HG03039 (cell line): ENCODE data around the gene FAAH.

Experiments
- ATAC-seq: cut with Tn5 transposase; IDR thresholded peaks from one replicate; pipeline ENCODE4 v1.9.1; 2021; ENCODE audit warnings: mild to moderate bottlenecking, moderate library complexity; ENCODE audit not compliant: unreplicated experiment

The FAAH gene

DNA sequence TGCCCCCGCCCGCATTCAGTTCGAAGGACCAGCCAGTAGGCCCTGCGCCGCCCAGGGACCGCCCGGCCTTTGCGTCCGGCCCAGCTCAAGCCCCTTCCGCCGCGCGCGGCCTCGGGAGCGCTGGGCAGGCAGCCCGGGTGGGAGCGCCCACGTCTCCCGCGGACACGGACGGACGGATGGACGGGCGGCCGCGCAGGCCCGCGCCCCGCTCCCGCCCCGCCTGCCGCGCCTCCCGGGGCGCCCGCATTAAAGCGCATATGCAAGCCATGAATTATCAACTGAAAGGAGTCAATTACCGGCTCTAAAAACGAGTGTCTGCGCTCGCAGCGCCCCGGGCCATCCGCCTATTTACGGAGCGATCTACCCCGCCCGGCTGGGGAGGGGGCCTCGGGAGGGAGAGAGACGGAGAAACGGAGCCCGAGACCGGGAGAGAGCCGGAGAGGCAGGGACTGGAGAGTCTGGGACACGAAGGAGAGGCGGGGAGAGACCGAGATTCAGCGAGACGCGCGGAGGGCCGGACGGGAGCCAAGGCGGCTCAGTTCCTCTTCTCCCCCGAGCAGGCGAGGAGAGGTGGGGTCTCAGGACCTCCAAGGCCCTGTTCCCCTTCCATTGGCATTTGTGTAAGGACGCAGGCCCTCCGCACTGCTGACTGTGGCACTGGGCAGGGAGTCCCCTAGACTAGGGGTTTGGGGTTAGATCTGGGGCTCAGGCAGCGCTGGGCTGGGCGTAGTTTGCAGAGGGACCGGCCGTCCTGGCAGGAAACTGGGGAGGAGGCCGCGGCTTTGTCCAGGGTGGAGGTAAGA, 54.2 kb downstream of the FAAH start:
- ATAC-seq = no peak

DNA sequence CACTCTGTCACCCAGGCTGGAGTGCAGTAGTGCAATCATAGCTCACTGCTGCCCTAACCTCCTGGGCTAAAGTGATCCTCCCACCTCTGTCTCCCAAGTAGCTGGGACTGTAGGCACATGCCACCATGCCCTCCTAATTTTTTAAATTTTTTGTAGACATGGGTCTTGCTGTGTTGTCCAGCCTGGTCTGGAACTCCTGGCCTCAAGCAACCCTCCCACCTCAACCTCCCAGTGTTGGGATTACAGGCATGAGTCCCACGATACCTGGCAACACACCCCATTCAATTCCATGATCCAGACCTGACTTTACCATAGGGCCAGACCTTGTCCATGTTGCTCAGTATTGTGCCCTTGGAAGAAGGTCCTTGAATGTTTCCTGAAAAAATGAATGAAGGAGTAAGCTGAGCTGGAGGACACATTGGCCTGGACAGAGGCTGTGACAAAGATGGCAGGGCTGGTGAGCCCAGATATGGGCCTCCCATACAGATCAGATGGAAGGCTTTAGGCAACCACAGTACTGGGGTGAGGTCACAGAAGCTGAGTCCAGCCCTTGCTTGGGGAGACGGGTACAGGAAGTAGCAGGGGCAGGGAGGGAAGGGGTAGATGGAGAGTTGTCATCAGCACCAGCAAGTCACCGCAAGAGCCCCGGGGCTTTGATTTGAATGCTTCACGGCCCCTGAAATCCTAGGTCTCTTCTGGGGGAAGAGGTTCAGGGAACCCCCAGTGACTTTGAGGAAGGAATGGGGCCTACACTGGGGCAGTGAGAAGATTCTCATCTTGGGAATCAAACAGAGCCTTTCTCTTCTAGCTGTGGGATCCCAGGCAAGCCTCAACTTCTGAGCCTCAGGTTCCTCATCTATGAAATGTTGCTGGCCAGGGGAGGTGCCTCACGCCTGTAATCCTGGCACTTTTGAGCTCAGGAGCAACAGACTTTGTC, 55.4 kb downstream of the FAAH start:
- ATAC-seq = no peak

GRCh38 chr1:46450160-46450517, 56.0 kb downstream of the FAAH start:
- no peak for ATAC-seq

DNA sequence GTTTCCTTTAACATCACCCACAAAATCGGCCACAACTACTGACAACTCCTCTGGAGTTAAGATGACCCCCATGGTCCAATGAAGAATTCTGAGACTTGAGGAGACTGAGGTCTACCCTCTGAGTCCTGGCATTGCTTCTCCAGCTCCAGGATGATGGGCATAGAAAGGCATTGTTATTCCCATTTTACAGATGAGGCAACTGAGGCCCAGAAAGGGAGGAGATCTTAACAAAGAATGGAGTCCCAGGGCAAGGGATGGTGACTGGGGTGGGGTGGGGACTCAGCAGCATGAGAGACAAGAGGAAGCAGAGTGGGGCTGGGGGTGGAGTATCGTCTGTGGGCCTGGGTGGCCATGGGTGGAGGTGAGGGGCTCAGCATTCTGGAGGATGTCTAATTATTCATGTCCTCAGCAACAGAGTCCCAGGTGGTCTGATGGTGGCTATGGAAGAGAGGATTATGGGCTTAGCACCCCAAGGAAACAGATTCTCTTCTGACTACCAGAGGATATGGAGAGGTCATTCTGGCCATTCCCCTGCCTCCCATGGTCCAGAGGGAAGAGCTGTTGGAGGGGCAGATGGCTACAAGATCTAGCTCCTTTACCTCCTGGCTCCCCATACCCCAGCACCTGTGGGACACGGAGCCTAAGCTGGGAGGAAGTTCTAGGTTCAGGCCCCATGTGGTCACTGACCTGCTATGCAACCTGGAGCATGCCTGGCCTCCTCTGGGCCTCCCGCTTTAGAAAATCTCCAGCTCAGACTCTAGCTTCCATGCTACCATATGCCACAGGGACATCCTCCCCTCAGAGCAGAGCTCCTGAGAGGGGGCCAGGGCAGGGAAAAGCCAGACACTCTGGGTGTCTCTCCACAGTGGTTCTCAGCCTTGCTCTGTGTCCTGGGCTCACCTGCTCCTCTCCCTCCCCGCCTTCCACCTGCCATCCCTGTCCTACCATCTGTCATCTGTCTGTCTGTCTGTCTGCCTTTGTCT, 58.1 kb downstream of the FAAH start:
- no peak for ATAC-seq

- ATAC-seq = no peak
Measured at GRCh38 chr1:46452931-46453325, 58.8 kb downstream of the FAAH start.

GRCh38 chr1:46453449-46453848, 59.3 kb downstream of the FAAH start:
- no peak for ATAC-seq

GRCh38 chr1:46455951-46456350, 61.8 kb downstream of the FAAH start:
- ATAC-seq = no peak

DNA sequence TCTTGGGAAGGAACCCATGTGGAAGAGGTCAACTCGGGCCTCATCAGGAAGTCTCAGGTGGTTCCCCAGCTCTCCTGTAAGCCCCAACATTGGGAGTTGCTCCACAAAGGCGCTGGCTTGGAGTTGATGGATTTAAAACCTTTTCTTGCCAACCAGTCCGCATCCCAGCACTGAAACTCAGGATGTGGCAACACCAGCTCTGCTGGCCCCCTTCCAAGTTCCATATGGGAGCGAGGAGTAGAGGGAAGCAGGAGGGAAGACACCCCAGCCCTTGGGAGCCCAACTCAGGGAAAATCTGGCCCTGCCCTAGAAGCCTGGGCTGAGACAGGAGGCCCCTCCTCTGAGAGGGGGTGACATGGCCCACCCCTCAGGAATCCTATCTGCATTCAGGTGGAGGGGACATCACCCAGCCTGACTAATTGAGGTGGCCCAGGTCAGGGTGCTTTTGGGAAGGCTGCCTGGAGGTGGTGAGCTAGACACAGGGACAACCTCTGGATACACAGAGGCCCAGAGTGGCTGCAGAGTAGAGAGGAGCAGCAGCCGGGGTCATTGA, 62.4 kb downstream of the FAAH start:
- no peak for ATAC-seq

DNA sequence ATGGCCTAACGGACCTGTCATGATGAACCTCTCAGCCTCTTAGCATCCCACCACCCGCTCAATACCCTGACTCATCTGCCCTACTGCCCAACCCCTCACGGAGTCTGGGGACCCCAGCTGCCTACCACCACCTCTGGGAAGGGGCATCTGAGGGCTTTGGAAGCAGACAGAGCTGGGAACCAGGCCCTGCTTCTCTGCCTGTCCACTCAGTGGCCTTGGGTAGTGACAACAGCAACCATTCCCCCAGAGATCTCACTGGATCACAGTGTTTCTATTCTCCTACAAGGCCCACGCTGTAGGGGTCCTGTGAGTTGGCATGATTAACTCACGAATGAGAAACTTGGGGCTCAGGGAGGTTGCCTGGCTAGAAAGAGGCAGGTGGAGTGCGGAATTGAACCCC, 63.1 kb downstream of the FAAH start:
- ATAC-seq = no peak

GRCh38 chr1:46458190-46458589, 64.1 kb downstream of the FAAH start:
- no peak for ATAC-seq

GRCh38 chr1:46458846-46459245, 64.7 kb downstream of the FAAH start:
- no peak for ATAC-seq

DNA sequence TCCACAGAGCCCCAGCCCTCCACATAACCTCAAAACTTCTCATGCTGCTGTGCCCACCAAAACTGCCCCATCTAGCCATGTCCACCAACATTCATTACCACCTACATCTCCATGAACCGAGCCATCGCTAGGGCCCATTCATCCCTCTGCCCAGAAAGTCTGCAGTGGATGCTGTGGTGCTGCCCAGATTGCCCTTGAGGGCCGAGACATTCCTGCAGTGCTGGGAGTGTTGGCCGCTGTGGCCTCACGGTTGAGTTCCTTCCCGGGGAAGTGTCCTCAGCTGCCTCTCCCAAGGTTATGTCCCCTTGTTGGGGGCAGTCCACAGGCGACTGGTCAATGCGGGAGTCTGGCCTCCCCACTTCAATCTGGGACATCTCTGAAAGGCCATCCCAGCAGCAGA, 65.2 kb downstream of the FAAH start:
- ATAC-seq = no peak

DNA sequence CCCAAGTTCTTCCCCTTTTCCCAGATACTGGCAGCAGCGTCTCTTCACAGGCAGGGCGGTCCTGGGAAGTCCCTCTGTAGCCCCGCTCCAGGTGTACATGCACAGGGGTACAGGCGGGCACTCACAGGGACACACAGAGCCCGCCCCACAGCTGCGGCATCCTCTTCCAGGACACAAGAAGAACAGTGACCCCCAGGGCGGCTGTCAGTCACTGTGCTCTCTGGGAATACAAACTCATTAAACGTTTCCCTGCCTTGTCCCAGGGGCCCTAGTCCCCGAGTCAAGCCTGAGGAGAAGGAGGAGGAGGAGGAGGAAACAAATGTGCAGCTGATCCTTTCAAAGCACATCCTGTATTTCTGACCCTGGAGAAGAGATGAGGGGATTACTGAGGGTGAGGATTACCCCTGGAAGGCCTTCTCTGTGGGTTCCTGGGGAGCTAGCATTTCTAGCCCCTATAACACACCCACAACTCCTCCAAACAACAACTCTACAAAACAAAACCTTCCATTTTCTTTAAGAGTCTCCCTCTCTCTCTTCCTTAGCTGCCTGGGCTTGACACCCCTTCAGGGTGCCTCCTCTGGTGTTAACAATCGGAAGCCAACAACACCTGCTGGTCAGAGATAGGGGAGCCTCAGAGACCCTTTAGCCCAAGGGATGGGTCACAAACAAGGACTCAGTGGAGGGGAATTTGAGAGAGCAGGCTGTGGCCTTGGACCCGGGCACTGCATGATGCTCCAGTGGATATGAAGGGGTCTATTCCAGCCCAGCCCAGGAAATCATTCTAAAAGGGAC, 67.1 kb downstream of the FAAH start:
- no peak for ATAC-seq

- ATAC-seq = no peak
Measured at GRCh38 chr1:46461809-46462448, 67.8 kb downstream of the FAAH start.
